Upper lobe of left lung (tissue), 6 donors: ENCODE measurements around the gene SLC9A9. TPM values are rescaled to one million over a fixed set of nuclear protein-coding genes. Genes with fewer than 3 reads are reported as not detected.

ENCODE experiments used
- ATAC-seq, 2 donors: fragments of 200-7000 bp; cut with Tn5 transposase; one replicate each; pipeline ENCODE4 v1.9.1; 2022; ENCODE audit warnings: mild to moderate bottlenecking in 2 of 2, moderate library complexity in 2 of 2; ENCODE audit not compliant: low FRiP score in 2 of 2
- DNase-seq, 2 donors: peaks; one replicate each; pipeline ENCODE4 v3.0.0-alpha.2; 2019 to 2020
- H3K27ac ChIP-seq, 4 donors: fragments of 200-600 bp; sonication (generic); one replicate each; pipeline ENCODE4 v1.5.1; 2016 to 2019
- H3K27me3 ChIP-seq, 4 donors: fragments of 200-600 bp; sonication (generic); one replicate each; pipeline ENCODE4 v1.5.1; 2017 to 2019
- H3K36me3 ChIP-seq, 4 donors: fragments of 200-600 bp; sonication (generic); one replicate each; pipeline ENCODE4 v1.5.1; 2016 to 2019
- H3K4me1 ChIP-seq, 4 donors: fragments of 200-600 bp; sonication (generic); one replicate each; pipeline ENCODE4 v1.5.1; 2018 to 2019
- H3K4me3 ChIP-seq, 4 donors: fragments of 200-600 bp; sonication (generic); one replicate each; pipeline ENCODE4 v1.5.1; 2017 to 2019; ENCODE audit warnings: mild to moderate bottlenecking in 2 of 4, moderate library complexity in 1 of 4
- H3K9me3 ChIP-seq, 4 donors: fragments of 200-600 bp; sonication (generic); one replicate each; pipeline ENCODE4 v1.5.1; 2018 to 2019
- CTCF ChIP-seq, 6 experiments: fragments of 450-650 bp in 4 of 6; fragments of 200-600 bp in 2 of 6; sonication (generic) in 2 of 6; IDR thresholded peaks; one replicate each; pipeline ENCODE4 v1.5.1; 2016 to 2019; ENCODE audit warnings: antibody characterized with exemption in 6 of 6
- EP300 ChIP-seq, 4 donors: sonication (generic); formaldehyde crosslinking; IDR thresholded peaks; one replicate each; pipeline ENCODE4 v1.5.1; 2017; ENCODE audit warnings: antibody characterized with exemption in 4 of 4, control low read depth in 2 of 4
- POLR2A ChIP-seq, 4 donors: fragments of 450-650 bp; IDR thresholded peaks; one replicate each; pipeline ENCODE4 v1.5.1; 2016 to 2017; ENCODE audit warnings: antibody characterized with exemption in 4 of 4, mild to moderate bottlenecking in 2 of 4
- POLR2AphosphoS5 ChIP-seq, 2 donors: sonication (generic); formaldehyde crosslinking; IDR thresholded peaks; one replicate each; pipeline ENCODE4 v1.5.1; 2017; ENCODE audit warnings: antibody characterized with exemption in 2 of 2
- WGBS, 2 donors: methylation state at CpG; one replicate each; pipeline ENCODE4 v1.1.5; 2017 to 2018; 5-methylcytosine and 5-hydroxymethylcytosine counted together
- total RNA-seq, 6 donors: library from RNA; depleted of rRNA in 4 of 6; stranded (reverse); fragments of >200 nt in 4 of 6; gene quantifications; one replicate each; pipeline versions ENCODE4 v1.1.0 to v1.2.1, GENCODE V29; 2016 to 2021
- donor health status: DM: no; HTN: no; CAD: no; lungs with moderate emphysema.
- donor health status: DM: no; HTN: yes; CAD: no; lungs with severe emphysema.

SLC9A9 gene
- total RNA-seq, 6 donors from 2014 or later, result 4.2 to 20.4 (median 8.7) TPM

GRCh38 chr3:143676021-143676420 is 172.2 kb downstream of the SLC9A9 start:
- WGBS, 2 donors, result 94 to 100% methylated on average over 6 of the region's 6 CpGs
- no peaks in the 10 kb centered on the region for H3K36me3 ChIP-seq
- ATAC-seq (no peak), DNase-seq (no peak)
- H3K4me3 ChIP-seq, result no peak overlapping the region
- TF ChIP-seq POLR2AphosphoS5 (IDR thresholded peaks at IDR 0.05), result no peak
- no peak for TF ChIP-seq EP300 (IDR thresholded peaks at IDR 0.05)
- TF ChIP-seq POLR2A (IDR thresholded peaks at IDR 0.05), result no peak
- TF ChIP-seq CTCF (IDR thresholded peaks at IDR 0.05), result no peak
- no peak overlapping the region for H3K27ac ChIP-seq
- peaks cover 0 to 4% (median 4%) of the 10 kb centered on the region in 4 donors for H3K4me1 ChIP-seq
- H3K27me3 ChIP-seq, result no peaks in the 10 kb centered on the region
- H3K9me3 ChIP-seq, result no peaks in the 10 kb centered on the region

- Histone ChIP-seq H3K27ac (no peak overlapping the region), H3K36me3 (no peaks in the 10 kb centered on the region), H3K9me3 (no peaks in the 10 kb centered on the region), H3K27me3 (no peaks in the 10 kb centered on the region), H3K4me3 (no peak overlapping the region), H3K4me1 (peaks cover 0 to 4% (median 4%) of the 10 kb centered on the region in 4 donors)
- peak in 1 of 2 donors; percentile 66 for DNase-seq
- TF ChIP-seq POLR2AphosphoS5 (IDR thresholded peaks at IDR 0.05), result no peak
- TF ChIP-seq POLR2A (IDR thresholded peaks at IDR 0.05), result no peak
- TF ChIP-seq EP300 (IDR thresholded peaks at IDR 0.05), result no peak
- peak; percentile 68 to 94 (median 78) for TF ChIP-seq CTCF (IDR thresholded peaks at IDR 0.05)
- ATAC-seq, result peak; percentile 83 to 93
- WGBS, 2 donors, result 35 to 36% methylated on average over 10 of the region's 10 CpGs
These were observed 173.9 kb downstream of the SLC9A9 start for GRCh38 chr3:143674100-143674968.

GRCh38 chr3:143672396-143673165 is 175.7 kb downstream of the SLC9A9 start:
- ATAC-seq (no peak), DNase-seq (no peak)
- H3K27ac ChIP-seq, result no peak overlapping the region
- no peaks in the 10 kb centered on the region for H3K9me3 ChIP-seq
- no peaks in the 10 kb centered on the region for H3K36me3 ChIP-seq
- H3K27me3 ChIP-seq, result no peaks in the 10 kb centered on the region
- no peak overlapping the region for H3K4me3 ChIP-seq
- no peak for TF ChIP-seq CTCF (IDR thresholded peaks at IDR 0.05)
- 96 to 97% methylated on average over 3 of the region's 3 CpGs for WGBS, 2 donors
- peaks cover 0 to 7% (median 4%) of the 10 kb centered on the region in 4 donors for H3K4me1 ChIP-seq

- TF ChIP-seq POLR2AphosphoS5 (IDR thresholded peaks at IDR 0.05), result no peak
- TF ChIP-seq CTCF (IDR thresholded peaks at IDR 0.05), result no peak
- no peak for TF ChIP-seq POLR2A (IDR thresholded peaks at IDR 0.05)
- no peak for TF ChIP-seq EP300 (IDR thresholded peaks at IDR 0.05)
- no peak for DNase-seq
These were observed 176.6 kb downstream of the SLC9A9 start for GRCh38 chr3:143671626-143672025.

More at GRCh38 chr3:143671626-143672025, 176.6 kb downstream of the SLC9A9 start:
- WGBS, 2 donors, result 67 to 77% methylated on average over 1 of the region's 1 CpG
- Histone ChIP-seq H3K9me3 (no peaks in the 10 kb centered on the region), H3K4me1 (peaks cover 0 to 7% (median 4%) of the 10 kb centered on the region in 4 donors), H3K27ac (no peak overlapping the region), H3K4me3 (no peak overlapping the region), H3K36me3 (no peaks in the 10 kb centered on the region), H3K27me3 (no peaks in the 10 kb centered on the region)
- no peak for ATAC-seq
